Hematopoietic multipotent progenitor cell treated with erythropoietin and hydrocortisone succinate and interleukin-3 and kit ligand, for 17 days (in vitro differentiated cells): ENCODE measurements around the gene SLC5A10.
"Not testable (repeated sequence)": the region's sequence is repeated elsewhere in the genome, so short reads cannot be mapped to it uniquely, and the experiment has no call there.

Experiments
- DNase-seq: peaks from one replicate; pipeline ENCODE4 v3.0.0-alpha.2; 2015; ENCODE audit warnings: low spot score

Gene SLC5A10

DNA sequence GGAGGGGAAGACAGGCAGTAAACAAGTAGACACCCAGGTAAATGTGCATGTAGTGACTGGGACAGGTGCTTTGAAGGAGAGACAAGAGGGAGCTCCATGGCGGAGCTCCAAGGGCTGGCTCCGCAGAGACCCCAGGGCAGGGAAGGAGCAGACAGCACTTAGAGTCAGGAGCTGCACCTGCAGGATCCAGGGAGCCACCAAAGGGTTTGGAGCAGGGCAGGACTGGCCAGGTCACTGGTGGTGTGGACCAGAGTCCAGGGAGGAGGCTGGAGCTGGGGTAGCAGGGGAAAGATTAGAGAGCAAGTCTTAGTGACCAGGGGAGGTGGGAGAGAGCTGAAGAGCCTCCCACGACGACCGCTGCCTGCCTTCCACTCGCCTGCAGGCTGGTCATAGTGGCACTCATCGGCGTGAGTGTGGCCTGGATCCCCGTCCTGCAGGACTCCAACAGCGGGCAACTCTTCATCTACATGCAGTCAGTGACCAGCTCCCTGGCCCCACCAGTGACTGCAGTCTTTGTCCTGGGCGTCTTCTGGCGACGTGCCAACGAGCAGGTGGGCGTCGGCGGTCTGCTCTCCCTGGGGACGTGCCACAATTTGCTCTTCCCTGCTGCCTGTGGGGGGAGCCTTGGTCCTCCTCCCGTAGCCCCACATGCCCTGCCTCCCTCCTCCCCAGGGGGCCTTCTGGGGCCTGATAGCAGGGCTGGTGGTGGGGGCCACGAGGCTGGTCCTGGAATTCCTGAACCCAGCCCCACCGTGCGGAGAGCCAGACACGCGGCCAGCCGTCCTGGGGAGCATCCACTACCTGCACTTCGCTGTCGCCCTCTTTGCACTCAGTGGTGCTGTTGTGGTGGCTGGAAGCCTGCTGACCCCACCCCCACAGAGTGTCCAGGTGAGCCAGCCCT is 67.3 kb downstream of the SLC5A10 start:
- no peak for DNase-seq

DNA sequence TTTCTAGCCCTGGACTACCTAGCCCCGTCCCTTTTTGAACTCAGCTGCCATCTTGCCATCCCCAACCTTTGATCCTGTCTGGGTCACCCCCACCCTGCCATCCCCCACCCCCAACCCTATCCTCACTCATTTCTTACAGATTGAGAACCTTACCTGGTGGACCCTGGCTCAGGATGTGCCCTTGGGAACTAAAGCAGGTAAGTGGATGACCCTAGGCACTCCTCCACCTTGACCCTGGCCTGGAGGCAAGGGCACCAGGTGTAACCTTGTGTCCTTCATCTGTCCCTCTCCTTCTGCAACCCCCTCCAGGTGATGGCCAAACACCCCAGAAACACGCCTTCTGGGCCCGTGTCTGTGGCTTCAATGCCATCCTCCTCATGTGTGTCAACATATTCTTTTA is 68.1 kb downstream of the SLC5A10 start:
- no peak for DNase-seq

DNA sequence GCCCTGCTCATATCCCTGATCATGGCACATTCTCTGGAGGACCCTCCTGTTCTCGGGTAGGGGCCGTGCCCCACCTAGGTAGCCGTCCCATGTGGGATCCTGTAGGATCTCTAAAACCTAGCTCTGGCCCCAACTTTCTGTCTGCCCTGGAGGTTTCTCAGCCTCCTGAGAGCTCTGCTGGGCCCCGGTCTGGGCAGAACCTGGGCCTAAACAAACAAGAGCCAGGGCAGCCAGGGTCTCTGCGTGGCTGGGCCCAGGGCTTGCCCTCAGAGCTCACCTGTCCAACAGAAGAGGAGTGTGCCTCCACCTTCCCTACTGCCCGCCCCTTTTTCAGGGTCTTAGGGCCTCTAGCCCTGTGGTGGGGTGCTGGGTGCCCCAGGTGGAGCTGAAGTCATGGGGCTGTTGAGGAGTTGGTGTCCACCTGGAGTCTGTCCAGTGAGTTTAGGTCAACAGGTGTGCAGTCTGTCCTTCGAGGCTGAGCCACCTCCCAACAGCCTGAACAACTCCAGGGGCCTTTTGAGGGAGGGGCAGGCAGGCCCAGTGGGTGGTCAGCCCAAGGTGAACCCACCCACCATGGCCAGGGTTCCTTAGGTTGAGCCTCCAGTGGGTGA is 69.2 kb downstream of the SLC5A10 start:
- not testable (repeated sequence) for DNase-seq

DNA sequence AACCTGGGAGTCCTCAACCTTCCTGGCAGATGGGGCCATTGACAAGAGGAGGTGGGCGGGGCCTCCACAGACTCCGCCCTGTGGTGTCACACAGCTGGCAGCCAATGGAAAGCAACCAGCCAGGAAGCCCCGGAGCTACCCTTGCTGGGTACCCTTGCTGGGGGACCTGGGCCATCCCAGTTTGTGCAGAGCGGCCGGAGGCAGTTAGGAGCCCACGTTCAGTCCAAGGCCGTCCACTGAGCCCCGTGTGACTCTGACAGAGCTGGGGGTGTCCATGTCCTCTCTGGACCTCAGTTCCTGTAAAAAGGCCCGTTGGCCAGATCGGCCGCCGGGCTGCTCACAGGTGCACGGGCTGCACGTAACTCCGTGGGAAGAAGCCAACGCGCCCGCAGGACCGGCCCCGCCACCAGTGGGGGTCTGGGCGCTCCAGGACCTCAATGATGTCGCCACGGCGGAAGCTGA is 69.7 kb downstream of the SLC5A10 start:
- DNase-seq, result peak; percentile 11

DNA sequence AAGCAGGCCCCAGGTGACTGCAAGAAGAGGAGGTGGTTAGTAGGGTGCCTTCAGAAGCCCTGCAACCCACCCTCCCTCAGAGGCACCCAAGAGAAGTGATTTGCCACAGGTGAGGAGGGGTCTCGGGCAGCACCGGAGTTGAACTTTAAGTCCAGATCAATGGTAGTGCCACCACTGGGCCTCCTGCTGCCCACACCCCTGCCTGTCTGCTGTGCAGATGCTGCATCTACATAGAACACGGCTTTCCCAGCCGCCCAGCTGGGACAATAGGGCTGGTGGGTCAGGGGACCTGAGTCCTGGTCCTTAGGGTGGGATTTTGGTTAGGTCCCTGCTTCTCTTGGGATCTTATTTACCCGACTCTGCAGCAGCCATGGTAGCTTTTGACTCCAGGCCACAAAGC is 70.2 kb downstream of the SLC5A10 start:
- DNase-seq, result no peak

DNA sequence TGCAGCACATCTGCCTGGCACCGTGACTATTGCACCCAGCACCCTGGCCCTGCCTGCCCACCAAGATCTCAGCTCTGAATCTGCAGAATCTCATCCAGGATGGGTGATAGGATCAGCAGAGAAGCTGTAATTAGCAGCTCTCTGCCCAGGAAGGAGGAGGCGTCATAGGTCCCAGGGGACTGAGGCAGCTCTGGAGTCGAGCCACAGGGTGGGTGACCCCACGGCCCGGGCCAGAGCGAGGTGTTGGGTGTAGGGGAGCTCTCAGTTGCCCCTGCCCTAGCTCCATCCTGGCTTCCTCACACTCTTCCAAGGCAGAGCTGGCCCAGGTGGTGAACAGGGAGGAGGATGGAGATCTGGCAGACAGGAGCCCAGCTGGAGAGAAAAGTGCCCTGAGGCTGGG is 70.8 kb downstream of the SLC5A10 start:
- no peak for DNase-seq

DNA sequence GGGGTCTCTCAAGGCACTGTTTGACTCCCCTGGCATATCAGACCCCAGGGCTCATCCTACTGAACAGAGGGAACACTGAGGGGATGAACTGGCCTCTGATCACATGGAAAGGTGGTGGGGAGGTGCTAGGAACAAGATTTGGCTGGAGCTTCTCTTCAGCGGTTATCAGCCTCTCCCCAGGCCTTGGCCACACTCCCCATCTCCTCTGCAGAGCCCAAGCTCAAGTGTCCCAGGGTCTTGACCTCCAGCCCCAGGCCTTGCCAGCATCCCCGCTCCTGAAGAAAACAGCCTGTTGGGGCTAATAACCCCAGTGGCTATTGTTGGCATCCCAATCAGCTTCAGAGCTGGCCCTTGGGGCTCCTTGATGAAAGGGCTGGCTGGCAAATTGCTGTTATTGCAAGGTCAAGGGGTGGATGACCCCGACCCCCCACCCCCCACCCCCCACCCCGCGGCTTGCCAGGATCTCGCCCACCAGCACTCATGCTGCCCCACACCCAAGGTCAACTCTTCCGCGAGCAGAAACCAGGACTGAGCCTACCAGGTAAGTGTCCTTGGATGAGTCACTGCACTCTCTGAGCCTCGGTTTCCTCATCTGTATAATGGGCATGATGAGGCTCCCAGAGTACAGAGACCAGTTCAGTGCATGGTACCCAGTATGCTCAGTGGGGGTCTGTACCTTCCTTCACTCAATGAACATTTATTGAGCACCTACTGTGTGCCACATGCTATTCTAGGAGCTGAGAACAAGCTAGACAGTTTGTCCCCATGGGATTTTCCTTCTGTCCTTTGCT is 71.4 kb downstream of the SLC5A10 start:
- no peak for DNase-seq

DNA sequence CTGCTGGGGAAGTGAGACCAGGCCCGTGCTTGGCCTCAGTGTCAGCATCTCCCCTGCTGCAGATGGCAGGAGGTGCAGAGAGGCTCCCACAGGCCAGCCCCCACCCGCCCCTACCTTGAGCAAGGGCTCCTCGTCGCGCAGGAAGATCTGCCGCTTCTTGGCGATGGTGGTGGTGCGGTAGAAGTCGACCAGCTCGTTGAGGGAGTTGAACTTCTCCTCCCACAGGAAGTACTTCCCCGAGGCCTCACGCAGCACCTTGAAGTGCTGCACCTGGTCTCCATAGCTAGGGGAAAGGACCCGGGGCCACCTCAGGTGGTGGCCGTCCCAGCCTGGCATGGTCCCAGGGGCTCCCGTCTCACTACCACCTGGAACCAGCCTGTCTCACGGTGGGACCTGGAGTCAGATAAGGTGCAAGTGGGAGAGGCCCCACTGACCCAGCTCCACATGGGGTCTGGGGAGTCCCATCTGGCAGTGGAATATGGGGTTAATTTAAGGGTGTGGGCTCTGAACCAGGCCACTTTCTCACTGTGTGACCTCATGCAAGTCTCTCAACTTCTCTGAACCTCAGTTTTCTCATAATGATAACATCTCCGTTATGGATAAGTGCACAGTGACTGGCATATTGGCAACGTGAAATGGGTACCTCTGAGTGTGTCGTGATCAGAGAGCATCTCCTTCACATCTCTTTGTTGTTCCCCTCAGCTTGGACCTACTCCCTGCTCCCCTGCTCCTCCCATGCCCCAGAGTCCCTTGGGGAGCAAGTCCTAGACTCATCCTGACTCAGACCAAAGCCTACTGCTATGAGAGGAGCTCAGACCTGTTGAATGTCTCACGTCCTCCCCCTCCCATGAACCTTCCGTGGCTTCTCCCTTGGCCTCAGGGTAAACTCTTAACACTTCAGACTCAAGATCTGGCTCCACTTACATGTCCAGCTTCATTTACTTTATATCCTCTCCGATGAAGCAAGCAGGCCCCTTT is 72.4 kb downstream of the SLC5A10 start:
- DNase-seq, result no peak

DNA sequence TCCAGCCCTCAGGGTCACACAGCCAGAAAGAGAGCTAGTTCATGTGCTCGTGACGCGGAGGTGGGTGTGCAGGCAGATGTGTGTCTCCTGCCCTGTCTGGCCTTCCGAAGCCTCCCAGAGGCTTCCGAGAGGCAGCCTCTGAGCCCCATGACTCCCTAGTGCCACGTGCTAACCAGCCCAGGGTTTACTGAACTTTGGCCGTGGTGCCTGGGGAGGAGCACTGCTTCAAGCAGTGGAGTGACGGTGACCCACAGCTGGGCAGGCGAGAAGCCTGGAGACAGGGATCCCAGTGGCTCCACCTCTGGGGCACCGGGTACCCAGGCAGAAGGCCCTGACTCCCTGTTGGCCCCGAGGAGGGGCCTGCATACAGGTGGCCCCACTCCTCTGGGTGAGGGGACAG is 76.7 kb downstream of the SLC5A10 start:
- not testable (repeated sequence) for DNase-seq

DNA sequence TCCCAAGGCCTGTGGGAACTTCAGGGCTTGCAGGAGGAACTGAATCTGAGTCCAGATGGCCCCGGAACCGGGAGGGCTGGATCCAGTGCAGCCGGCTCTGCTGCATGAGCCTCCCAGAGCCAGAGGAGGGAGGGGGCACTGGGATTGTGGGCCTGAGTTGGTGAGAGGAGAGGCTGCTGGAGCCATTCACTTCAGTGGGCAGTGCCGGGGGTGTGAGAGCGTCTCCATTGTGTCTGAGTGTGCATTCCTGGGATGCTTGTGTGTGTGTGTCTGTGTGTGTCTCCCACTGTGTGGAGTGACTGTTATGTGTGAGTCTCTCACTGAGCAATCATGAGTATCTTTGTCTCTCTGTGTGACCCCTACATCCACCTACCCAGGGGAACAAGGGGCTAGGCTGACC is 77.8 kb downstream of the SLC5A10 start:
- DNase-seq, result not testable (repeated sequence)

DNA sequence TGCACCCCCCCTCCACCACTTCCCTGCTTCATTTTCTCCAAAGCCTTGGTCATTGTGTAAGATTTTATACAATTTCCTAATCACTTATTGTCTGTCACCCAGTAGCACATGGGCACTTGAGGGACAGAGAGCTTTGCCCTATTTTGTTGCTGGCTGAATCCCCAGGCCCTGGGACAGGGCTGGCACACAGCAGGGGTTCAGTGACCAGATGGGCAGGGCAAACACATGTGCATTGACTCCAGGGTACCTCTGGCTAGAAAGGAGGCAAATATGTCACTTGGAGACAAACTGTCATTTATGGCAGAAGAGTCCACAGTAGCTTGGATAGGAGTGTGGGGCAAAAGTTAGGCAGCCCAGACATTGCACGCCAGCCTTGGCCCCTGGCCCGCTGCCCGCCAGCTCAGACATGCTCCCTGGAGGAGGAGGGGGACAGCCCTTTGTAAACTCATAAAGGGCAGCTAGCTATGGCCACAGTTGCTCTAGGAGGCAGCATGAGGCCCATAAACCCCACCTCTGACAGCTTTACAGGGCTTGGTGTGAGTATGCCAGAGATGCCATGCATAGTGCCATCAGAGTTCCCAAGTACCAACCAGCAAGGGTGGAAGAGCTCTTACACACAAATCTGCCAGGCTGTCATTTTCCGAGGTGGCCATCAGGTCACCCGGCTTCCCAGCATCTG is 78.9 kb downstream of the SLC5A10 start:
- not testable (repeated sequence) for DNase-seq

DNA sequence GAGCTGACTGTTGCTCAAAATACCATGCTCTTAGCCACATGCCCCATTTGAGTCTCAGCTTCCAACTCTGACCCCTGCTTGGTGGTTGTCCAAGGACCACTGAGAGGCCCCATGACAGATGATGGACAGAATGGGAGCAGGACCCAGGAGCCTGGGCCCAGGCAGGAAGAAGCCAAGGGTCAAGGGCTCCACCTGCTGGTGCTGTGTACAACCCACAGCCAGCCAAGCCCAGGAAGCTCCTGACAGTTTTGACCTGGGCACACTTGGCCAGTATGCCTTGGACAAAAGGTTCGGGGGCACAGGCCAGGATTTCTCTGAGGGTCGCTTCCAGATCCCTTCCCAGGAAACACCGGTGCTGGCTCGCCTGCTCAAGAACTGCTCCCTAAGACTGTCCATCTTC is 79.8 kb downstream of the SLC5A10 start:
- not testable (repeated sequence) for DNase-seq

DNA sequence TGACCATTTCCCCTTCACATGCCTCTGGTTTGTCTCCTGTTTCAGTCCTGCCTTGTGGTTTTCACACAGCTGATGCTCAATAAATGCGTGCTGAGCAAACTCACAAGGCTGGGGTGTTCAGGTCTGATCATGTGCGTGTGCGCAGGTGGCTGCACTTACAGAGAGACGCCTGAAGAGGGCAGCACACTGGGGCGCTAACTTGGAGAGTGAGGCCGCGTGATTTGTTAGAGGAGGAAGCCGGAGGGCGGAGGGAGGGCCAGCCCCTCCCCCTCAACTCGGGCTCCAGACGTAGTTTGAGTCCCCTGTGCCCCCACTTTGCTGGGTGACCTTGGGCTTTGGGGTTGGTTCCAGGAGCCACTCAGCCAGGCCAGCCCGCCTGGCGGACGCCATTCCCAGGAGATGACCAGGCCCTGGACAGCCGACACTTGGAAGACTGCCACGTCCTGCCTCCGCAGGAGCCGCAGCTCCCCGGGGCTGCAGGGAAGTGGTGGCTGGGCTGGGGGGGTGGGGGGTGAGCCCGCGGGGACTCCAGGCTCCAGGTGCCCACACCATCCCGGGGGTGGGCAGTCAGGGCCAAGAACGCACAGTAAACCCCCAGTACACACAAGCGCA is 80.5 kb downstream of the SLC5A10 start:
- DNase-seq, result not testable (repeated sequence)

DNA sequence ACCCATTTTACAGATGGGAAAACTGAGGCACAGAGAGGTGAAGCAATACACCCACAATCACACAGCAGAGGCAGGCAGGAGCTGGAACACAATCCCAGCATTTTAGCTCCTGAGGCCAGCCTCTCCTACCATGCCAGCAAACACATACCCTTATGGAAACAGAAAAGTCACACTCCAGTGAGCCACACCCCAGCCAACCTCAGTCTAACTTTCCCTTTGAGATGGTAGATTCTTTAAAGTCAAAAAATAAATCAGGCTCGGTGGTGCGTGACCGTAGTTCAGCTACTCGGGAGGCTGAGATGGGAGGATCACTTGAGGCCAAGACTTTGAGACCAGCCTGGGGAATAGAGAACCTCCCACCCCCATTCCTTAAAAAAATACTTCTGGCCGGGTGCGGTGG is 84.2 kb downstream of the SLC5A10 start:
- not testable (repeated sequence) for DNase-seq

DNA sequence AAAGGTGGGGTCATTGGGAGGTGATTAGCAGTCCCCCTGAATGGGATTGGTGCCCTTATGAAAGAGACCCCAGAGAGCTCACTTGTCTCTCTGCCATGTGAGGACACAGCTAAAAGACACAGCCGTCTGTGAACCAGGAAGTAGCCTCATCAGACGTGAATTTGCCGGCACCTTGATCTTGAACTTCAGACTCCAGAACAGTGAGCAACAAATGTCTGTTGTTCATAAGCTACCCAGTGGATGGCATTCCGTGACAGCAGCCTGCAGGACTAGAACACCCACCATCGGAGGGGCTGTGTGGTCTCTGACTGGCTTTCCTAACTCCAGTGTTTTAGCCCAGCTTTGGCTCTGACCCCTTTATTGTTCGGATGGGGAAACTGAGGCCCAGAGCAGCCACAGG is 85.6 kb downstream of the SLC5A10 start:
- DNase-seq, result not testable (repeated sequence)

DNA sequence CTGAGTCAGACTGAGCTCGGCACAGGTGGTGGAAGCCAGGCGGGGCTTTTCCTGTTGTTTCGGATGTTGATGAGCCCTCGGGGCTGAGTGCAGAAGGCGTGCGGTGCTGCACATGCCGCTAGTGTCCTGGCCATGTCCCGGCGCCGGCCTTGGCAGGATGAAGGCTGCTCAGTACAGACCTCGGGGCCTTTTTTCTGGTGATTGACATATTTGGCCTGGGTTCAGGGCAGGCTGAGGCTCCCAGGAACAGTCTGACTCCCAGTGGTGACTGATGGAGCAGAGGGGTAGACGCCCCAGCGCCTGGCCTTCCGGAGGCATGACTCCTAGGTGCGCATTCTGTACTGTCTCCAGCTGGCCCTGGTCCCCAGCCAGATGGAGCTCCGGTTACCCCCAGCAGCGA is 86.0 kb downstream of the SLC5A10 start:
- DNase-seq, result not testable (repeated sequence)

DNA sequence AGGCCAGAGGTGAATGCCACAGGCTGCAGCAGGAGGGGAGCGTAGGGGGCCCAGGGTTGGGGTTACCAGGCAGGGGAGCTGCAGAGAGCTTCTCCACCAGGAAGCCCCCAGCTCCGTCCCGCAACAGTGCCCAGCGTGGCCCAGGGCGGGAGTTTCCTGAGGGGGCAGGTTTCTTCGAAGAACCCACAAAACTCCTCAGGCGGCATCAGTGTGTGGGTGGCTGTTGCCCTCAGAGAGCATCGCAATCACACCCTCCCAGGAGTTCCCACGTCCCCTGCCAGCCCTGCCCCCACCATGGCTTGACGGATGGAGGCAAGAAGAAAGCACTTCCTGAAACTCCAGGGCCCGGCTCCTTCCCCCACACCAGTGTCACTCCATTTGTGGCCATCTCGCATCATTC is 86.8 kb downstream of the SLC5A10 start:
- not testable (repeated sequence) for DNase-seq

DNA sequence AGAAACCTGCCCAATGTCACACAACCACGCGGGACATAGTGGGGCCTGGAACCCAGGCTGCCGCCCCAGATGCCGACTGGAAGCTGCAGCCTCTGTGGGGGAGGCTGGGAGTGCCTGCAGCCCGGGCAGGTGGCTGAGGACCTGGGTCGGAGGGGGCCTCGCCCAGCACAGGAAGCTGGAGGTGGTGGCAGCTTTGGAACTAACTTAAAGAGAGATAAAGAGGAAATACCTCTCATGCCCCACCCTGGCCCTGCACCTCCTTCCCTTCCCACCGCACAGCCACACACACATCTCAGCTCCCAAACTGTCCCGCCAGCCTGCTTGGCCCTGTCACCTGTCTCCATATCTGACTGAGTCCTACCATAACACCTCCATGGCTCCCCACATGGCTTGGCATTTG is 88.4 kb downstream of the SLC5A10 start:
- not testable (repeated sequence) for DNase-seq

DNA sequence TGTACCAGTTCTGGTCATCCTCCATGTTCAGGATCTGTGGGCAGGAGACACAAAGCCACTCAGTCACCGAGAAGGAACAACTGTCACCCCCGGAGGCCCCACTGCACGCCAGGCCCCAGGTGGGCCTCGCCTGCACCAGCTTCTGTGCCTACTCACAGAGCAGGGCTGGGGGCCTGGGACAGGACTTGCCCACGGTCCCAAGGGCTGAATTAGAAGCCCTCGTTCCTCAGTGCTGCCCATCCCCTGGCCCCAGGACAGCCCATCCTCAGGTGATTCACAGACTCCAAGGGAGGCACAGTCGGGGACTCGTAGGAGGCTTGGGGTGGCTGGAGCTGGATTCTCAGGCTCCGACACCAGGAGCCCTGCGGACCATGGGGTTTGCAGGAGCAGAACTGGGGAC is 89.9 kb downstream of the SLC5A10 start:
- not testable (repeated sequence) for DNase-seq

DNA sequence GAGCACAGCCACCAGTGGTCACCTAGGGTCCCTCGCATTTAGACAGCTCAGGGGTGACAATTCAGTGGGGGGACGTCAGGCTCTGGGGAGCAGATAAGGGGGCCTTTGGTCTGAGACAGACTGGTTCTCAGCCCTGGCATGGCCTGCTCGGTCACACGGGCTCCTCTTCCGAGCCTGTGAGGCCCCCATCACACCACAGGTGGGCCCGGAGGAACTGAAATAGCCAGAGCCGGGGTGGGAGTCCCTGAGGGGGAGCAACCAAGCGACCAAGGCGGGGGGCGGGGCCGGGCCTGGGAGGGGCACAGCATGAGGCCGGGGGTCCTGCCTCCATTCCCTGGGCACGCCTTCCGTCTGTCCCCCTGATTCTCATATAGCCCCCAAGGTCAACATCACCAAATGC is 90.4 kb downstream of the SLC5A10 start:
- DNase-seq, result not testable (repeated sequence)
